Measurements from ENCODE around the gene MCTP2. TPM values are rescaled to one million over a fixed set of nuclear protein-coding genes. Genes with fewer than 3 reads are reported as not detected.

The MCTP2 gene
- total RNA-seq, 1 experiment from 2014 or later, result 7.4 TPM

DNA sequence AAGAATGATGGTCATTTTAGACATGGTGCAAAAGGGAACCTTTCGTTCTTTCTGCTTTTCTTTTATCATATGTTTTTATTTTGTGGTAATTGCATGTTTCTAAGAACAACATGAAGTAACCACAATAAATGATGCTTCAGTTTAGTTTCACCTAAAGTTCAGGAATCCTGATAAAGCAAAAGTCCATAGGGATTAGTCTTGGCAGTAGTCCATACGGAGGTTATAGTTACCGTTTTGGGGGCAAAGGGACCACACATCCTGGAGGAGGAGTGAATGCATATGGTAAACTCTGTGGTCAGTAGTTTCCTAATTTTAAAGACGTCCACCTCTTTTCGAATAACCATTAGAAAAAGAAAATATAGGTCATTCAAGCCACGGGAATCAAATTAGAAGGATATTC, 141.5 kb downstream of the MCTP2 start:
- DNase-seq (ENCODE audit: low spot score), result no peak
- Mint-ChIP-seq H3K36me3 (no peaks in the 10 kb centered on the region), H3K27ac (no peak overlapping the region), H3K27me3 (ENCODE audit: low read depth) (no peaks in the 10 kb centered on the region), H3K4me3 (no peak overlapping the region), H3K4me1 (peaks cover 9% of the 10 kb centered on the region), H3K9me3 (no peaks in the 10 kb centered on the region)
- ATAC-seq, result no peak
- no peak for TF ChIP-seq ELF4 (CRISPR knock-in tag; IDR thresholded peaks at IDR 0.05; ENCODE audit: low read depth)
- ChIA-PET CTCF (no interaction called here), POLR2A (no interaction called here)

DNA sequence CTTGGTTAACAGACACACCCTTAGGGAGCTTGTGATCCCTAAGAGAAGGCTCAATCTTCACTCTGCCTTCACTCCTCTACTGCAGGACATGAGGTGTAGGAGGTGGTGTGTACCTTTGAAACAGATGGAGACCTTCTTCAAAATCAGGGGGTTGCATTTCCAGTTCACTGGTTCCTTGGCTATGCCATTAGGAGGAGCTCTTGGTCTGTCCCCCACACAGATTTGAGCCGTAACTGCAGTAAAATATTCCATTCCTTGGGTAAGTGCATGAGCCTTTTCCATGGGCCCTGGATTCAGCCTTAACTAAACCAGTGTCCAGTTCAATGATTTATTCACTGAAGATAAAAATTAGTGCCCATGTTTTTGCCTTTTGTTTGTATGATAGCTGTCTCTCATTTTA, 144.6 kb downstream of the MCTP2 start:
- DNase-seq (ENCODE audit: low spot score), result peak; percentile 18
- H3K4me3 Mint-ChIP-seq, result no peak overlapping the region
- ATAC-seq, result peak; percentile 88
- no peaks in the 10 kb centered on the region for H3K27me3 Mint-ChIP-seq (ENCODE audit: low read depth)
- CTCF ChIA-PET, result interaction anchor here (0.9 to 1.2 kb wide), 3 partner anchors 22 to 296 kb away, joined by 3 to 5 read pairs (median 3); no protein-coding TSS in a partner anchor
- H3K9me3 Mint-ChIP-seq, result no peaks in the 10 kb centered on the region
- no peaks in the 10 kb centered on the region for H3K36me3 Mint-ChIP-seq
- TF ChIP-seq JUN (CRISPR knock-in tag; IDR thresholded peaks at IDR 0.05), result no peak
- no peak for TF ChIP-seq TCF7 (CRISPR knock-in tag; IDR thresholded peaks at IDR 0.05; ENCODE audit: low read depth)
- no peak for TF ChIP-seq ZNF232 (CRISPR knock-in tag; IDR thresholded peaks at IDR 0.05)
- POLR2A ChIA-PET, result no interaction called here
- H3K4me1 Mint-ChIP-seq, result no peaks in the 10 kb centered on the region
- H3K27ac Mint-ChIP-seq, result no peak overlapping the region

DNA sequence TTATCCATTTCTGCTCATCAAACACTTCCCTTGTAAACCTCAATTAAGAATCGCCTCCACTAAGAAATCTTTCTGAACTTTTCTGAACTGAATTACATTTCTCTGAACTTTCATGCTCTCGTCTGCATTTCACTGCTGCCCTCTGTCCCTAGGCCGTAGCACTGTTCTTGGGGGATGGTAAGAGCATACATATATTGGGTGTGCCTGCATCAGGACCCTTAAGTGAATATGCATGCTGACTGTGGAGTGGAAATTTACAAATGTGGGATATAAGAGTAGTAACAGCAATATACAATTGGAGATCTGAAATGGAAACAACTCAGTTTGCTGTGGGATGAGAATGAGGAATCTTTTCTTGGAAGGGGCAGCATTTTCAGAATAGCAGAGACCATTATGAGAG, 148.6 kb downstream of the MCTP2 start:
- H3K27me3 Mint-ChIP-seq (ENCODE audit: low read depth), result no peaks in the 10 kb centered on the region
- no peaks in the 10 kb centered on the region for H3K4me1 Mint-ChIP-seq
- no peaks in the 10 kb centered on the region for H3K9me3 Mint-ChIP-seq
- ATAC-seq (no peak), DNase-seq (ENCODE audit: low spot score) (no peak)
- no peak overlapping the region for H3K27ac Mint-ChIP-seq
- TF ChIP-seq HMGA2 (CRISPR knock-in tag; IDR thresholded peaks at IDR 0.05) (peak; percentile 2; the same call in 1 of the 2 replicates), SP1 (CRISPR knock-in tag; conservative IDR thresholded peaks at IDR 0.05) (no peak), SMAD3 (CRISPR knock-in tag; IDR thresholded peaks at IDR 0.05; ENCODE audit: borderline replicate concordance) (no peak)
- TF ChIP-seq, protein P1, sequence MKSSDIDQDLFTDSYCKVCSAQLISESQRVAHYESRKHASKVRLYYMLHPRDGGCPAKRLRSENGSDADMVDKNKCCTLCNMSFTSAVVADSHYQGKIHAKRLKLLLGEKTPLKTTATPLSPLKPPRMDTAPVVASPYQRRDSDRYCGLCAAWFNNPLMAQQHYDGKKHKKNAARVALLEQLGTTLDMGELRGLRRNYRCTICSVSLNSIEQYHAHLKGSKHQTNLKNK (CRISPR knock-in tag; IDR thresholded peaks at IDR 0.05), result no peak
- no peaks in the 10 kb centered on the region for H3K36me3 Mint-ChIP-seq
- no peak overlapping the region for H3K4me3 Mint-ChIP-seq
- ChIA-PET POLR2A (no interaction called here), CTCF (interaction anchor here (1.2 kb wide), 1 partner anchor 216 kb away, joined by 3 read pairs; no protein-coding TSS in a partner anchor)

DNA sequence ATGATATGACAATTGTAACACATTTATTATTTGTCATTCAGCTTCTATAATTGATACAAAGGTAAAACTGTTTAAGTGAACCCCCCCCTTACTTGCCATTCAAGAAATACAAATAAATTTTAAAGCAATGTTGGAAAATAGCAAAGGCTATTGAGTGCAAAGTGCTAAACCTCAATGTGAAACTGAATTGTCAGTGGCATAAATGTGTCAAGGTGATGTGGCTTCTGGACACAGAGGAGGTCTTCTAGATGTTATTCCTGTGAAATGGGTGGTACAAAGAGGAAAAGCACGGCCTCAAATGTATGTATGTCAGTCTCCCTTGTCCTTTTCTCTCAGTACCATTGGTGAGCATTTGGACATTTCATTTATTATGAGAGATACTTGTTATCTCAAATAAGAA, 149.4 kb downstream of the MCTP2 start:
- Mint-ChIP-seq H3K4me1 (no peaks in the 10 kb centered on the region), H3K4me3 (no peak overlapping the region), H3K27me3 (ENCODE audit: low read depth) (no peaks in the 10 kb centered on the region), H3K27ac (no peak overlapping the region), H3K9me3 (no peaks in the 10 kb centered on the region), H3K36me3 (no peaks in the 10 kb centered on the region)
- TF ChIP-seq MXD4 (CRISPR knock-in tag; IDR thresholded peaks at IDR 0.05; ENCODE audit: borderline replicate concordance) (no peak), CREB1 (CRISPR knock-in tag; IDR thresholded peaks at IDR 0.05) (no peak), PRRX2 (CRISPR knock-in tag; IDR thresholded peaks at IDR 0.05) (no peak), JUN (CRISPR knock-in tag; IDR thresholded peaks at IDR 0.05) (no peak), ELF4 (CRISPR knock-in tag; IDR thresholded peaks at IDR 0.05; ENCODE audit: low read depth) (no peak)
- TF ChIP-seq, protein P2, sequence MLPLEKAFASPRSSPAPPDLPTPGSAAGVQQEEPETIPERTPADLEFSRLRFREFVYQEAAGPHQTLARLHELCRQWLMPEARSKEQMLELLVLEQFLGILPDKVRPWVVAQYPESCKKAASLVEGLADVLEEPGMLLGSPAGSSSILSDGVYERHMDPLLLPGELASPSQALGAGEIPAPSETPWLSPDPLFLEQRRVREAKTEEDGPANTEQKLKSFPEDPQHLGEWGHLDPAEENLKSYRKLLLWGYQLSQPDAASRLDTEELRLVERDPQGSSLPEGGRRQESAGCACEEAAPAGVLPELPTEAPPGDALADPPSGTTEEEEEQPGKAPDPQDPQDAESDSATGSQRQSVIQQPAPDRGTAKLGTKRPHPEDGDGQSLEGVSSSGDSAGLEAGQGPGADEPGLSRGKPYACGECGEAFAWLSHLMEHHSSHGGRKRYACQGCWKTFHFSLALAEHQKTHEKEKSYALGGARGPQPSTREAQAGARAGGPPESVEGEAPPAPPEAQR (CRISPR knock-in tag; IDR thresholded peaks at IDR 0.05), result no peak
- TF ChIP-seq, protein P3, sequence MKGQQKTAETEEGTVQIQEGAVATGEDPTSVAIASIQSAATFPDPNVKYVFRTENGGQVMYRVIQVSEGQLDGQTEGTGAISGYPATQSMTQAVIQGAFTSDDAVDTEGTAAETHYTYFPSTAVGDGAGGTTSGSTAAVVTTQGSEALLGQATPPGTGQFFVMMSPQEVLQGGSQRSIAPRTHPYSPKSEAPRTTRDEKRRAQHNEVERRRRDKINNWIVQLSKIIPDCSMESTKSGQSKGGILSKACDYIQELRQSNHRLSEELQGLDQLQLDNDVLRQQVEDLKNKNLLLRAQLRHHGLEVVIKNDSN (CRISPR knock-in tag; IDR thresholded peaks at IDR 0.05), result no peak
- TF ChIP-seq, protein P4, sequence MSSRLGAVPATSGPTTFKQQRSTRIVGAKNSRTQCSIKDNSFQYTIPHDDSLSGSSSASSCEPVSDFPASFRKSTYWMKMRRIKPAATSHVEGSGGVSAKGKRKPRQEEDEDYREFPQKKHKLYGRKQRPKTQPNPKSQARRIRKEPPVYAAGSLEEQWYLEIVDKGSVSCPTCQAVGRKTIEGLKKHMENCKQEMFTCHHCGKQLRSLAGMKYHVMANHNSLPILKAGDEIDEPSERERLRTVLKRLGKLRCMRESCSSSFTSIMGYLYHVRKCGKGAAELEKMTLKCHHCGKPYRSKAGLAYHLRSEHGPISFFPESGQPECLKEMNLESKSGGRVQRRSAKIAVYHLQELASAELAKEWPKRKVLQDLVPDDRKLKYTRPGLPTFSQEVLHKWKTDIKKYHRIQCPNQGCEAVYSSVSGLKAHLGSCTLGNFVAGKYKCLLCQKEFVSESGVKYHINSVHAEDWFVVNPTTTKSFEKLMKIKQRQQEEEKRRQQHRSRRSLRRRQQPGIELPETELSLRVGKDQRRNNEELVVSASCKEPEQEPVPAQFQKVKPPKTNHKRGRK (CRISPR knock-in tag; IDR thresholded peaks at IDR 0.05; ENCODE audit: borderline replicate concordance), result no peak
- CTCF ChIA-PET, result interaction anchor here (1.2 kb wide), 1 partner anchor 217 kb away, joined by 3 read pairs; no protein-coding TSS in a partner anchor
- ATAC-seq (no peak), DNase-seq (ENCODE audit: low spot score) (no peak)
- POLR2A ChIA-PET, result interaction anchor here (0.6 kb wide), 1 partner anchor 131 kb away, joined by 3 read pairs; no protein-coding TSS in a partner anchor

Measured in WTC11 (cell line).